Stimulated activated CD4-positive, alpha-beta T cell treated with anti-CD3 and anti-CD28 coated beads, Interleukin-4, amount 100 ng/mL, for 48 hours (primary cell): Measurements from ENCODE around the gene YIF1A.
A peak's percentile ranks its signal among the peaks of the same experiment; 100 is the strongest.
"Not testable (repeated sequence)": the region's sequence is repeated elsewhere in the genome, so short reads cannot be mapped to it uniquely, and the experiment has no call there.

ENCODE experiments used
- DNase-seq, 2 donors: peaks; one replicate each; pipeline ENCODE4 v3.0.0-alpha.2; 2020; ENCODE audit warnings: low read depth in 2 of 2

The YIF1A gene

DNA sequence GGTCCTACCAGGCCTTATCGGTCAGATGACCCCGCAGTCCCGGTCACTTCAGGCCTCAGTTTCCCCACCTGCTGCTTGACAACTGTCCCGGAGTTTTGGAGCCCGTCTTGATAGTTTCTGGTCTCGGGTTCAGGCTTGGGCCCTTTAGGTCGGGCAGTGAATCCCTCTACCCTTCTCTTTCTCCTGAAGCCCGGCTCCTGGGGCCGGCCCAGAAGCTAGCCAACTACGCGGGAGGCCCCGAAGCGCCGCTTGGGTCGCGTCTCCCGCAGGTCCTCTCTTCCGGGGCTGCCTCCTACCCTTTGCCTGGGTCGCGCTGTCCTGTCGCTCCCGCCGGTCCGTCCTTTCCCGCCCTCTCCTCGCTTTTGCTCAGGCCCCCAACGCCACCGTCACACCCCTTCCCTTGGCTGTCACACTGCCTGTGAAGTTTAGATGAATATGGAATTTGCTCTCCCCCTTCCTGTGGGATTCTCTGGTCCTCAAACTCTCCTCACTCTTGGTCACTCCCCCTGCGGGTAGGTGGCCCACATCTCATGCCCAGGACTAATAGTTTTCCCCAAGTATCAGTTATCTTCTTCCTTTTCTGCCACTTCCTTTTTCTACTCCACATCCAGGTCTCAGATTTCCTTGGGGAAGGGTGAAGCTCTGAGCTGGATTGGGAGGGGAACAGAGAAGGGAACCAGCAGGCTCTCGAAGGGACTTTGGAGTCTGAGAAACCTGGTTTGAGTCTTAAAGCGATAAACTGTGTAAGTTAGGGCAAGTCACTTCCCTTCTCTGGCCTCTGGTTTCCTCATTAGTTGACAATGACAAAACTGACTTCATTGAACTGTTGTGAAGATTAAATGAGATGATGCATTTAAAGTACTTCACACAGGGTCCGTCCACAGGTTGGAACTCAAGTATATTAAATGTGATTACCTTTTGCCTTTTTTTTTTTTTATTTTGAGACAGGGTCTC, 19.7 kb downstream of the YIF1A start:
- no peak for DNase-seq

DNA sequence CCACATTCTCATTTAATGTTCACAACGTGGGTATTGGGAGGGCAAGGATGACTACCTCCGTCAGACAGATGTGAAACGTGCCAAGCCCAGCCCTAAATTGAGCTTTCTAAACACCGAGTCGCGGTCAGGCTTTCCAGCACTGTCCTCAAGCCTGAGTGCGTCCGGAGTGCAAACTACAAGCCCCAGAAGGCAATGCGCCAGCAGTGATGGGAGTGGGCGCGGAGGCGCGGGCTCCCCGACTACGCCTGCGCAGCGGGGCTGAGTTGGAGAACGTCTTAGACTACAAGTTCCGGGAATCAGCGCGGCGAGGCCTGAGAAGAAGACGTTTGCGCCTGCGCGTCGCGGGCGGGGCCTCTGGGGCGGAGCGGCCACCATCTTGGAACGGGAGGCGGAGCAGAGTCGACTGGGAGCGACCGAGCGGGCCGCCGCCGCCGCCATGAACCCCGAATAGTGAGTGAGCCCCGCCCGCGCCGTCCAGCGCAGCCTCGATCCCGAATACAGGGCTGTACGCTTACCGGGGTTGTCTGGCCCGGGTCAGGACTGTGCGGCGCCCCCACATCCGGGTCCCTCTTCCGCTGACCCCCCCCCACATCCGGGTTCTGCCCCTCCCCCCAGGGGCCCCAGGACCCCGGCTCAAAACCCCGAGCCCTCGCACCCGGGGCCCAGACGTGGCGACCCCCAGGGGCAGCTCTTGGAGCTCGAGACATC, 20.5 kb downstream of the YIF1A start, which contains the start of gene RAB1B:
Gene RAB1B (plus strand): TSS at position 396 of the 708 bp plus-strand sequence. CDS start 41 bp downstream, at position 437.
- peak; percentile 99 for DNase-seq

DNA sequence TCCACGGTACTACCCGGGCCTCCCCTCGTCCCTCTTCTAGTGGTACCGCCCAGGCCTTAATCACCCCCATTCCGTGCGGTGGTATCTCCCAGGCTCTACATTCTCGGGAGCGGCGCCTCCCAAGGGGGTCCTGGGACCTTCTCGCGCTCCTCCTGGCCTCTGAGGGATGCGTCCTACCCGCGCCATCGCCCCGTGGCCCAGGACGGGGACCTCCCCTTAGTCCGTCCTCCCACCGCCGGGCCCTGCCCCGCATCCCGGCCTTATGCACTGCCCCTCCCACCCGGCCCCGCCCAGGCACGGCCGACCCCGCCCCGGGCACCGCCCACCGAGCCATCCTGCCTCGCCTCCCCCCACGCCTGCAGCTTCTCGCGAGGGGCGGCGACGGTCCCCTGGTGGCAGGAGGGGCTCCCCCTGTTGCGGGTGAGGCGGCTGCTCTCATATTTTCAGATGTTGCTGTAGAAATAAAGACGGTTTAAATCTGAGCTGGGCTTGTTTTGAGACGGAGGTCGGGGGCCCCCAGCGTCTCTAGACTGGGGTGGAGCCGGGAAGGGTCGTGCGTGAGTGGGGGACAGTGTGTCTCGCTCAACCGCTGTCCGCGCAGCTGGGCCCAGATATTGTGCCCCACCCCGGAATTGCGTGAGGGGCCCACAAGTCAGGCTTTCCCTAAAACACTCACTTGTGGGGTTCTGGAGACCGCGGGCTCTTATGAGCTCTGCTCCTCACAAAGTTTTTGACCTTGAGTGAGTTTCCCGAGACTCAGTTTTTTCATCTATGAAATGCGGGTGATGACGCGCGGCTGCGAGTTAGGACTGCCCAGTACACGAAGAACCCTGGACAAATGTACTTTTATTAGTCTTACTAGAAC, 21.3 kb downstream of the YIF1A start:
- DNase-seq = peak; percentile 85 to 88

- no peak for DNase-seq
These were observed 21.9 kb downstream of the YIF1A start for GRCh38 chr11:66267039-66267378.

DNA sequence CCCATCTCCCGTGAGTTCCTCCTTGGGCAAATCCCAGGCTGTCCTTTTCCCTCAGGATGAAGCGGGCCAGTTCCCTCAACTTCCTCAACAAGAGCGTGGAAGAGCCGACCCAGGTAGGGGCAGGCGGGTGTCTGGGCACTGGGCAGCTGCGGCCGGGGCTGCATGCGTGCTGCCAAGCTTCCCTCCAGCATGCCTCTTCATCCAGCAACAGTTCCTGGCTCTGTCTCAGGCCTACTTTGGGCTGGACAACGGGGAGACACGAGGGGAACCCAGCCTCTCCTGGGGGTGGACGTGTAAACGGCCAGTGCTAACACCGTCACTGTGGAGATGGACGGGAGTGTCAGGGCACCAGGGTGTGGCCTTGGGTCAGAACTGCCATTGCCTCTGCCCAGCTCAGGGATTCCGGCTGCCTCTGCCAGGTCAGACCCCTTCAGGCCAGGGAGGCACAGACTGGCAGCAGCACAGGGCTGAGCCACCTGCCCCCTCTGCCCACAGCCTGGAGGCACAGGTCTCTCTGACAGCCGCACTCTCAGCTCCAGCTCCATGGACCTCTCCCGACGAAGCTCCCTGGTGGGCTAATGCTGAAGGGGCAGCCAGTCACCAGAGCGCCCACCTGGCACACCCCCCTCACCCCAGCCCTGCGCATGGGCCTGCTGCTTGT, 22.4 kb downstream of the YIF1A start:
- DNase-seq = no peak

- DNase-seq = no peak
These were observed 23.2 kb downstream of the YIF1A start for GRCh38 chr11:66265531-66266377.

DNA sequence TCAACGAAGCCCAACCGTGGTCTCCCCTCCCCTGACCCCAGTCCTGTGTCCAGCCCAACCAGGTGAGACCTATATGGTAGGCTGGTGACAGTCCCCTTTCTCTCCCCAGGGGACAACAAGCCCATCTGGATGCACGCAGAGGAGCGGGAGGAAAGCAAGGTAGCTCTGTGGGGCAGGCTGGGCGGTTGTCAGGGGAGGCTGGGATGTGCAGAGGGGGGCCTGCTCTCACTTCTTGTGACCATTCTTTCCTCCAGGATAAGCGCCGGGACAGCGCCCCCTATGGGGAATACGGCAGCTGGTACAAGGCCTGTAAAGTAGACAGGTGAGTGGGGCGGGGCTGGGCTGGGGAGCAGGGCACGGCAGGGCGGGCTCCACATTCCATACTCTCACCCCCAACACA, 24.0 kb downstream of the YIF1A start:
- DNase-seq = peak; percentile 42 to 58

DNA sequence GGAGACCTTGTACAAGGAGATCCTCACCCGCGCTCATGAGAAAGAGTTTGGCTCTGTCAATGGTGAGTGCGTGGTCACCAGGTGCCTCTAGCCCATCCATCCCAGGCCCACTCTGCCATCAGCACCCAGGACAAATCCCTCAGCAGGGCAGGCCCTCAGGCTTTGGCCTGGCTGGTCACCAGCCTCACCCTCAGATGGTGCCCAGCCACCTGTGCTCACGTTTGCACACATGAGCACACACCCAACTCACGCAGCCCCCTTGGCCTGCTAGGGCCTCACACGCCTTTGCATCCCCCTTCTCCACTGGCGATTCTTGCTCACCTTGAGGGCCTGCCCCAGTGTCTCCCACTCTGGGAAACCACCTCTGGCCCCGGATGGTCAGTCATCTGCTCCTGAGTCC, 24.6 kb downstream of the YIF1A start:
- DNase-seq = no peak

DNA sequence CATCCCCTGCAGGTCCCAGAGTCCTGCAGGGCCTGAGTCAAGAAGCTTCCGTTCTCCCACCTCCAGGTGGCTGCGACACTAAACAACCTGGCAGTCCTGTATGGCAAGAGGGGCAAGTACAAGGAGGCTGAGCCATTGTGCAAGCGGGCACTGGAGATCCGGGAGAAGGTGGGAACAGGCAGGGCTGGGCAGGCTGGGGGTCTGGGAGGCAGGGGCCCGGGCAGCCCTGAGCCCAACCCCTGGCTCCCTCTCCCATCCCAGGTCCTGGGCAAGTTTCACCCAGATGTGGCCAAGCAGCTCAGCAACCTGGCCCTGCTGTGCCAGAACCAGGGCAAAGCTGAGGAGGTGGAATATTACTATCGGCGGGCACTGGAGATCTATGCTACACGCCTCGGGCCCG, 25.2 kb downstream of the YIF1A start:
- no peak for DNase-seq

DNA sequence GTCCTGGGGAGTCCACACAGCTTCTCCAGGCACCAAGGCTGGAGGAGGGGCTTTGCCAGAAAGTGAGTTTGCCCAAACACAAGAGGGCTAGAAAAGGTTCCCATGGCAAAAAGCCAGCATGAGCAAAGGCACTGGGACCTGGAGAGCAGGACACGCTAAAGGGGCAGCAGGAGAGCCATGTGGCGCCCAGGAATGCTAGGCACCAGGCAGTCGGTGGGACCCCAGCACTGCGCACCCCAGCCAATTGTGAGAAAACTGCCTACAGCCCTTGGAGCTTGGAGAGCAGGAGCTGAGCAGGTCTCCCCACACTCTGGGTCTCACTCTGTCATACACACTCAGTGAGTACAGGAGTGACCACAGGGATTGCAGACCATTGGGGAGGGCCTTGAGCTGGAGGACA, 25.7 kb downstream of the YIF1A start:
- DNase-seq = no peak

DNA sequence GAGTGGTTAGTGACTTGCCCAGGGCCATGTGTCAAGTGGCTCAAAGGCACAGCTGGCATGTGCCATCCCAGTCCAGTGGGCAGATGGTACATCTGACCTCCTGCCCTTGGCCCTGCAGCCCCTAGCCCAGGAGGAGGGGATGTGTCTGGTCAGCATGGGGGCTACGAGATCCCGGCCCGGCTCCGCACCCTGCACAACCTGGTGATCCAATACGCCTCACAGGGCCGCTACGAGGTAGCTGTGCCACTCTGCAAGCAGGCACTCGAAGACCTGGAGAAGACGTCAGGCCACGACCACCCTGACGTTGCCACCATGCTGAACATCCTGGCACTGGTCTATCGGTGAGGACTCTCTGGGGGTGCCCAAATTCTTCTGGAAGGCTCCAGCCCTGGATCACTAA, 26.2 kb downstream of the YIF1A start:
- DNase-seq = no peak

DNA sequence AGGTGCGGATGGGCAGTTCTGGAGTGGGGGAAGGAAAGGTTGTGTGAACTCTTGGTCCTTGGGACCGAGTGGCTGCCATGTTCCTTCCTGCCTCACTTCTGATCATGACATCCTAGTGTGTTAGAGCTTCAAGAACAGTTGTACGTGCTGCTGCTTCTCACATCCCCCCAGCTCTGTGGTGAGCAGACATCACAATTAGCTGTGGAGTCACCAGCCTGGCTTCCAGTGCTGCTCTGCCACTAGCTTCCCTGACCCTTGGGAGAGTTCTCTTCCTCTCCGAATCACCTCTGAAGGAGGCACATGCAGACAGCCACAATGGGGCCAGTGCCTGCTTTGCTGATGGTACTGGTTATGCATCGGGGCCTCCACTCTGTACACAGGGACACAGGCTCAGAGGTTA, 26.8 kb downstream of the YIF1A start:
- DNase-seq = no peak

DNA sequence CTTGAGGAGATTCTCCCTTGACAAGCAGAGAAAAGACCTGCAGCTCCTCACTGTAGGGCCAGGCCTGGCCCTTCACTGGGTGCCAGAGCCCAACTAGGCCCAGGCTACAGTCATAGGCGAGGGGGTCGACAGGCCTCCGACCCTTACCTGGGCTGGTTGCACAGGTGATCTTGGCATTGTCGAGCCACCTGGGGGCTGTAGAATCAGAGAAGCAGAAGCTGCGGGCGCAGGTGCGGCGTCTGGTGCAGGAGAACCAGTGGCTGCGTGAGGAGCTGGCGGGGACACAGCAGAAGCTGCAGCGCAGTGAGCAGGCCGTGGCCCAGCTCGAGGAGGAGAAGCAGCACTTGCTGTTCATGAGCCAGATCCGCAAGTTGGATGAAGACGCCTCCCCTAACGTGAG, 27.4 kb downstream of the YIF1A start:
- DNase-seq = no peak

GRCh38 chr11:66259956-66260355, 29.0 kb downstream of the YIF1A start:
- DNase-seq = no peak

DNA sequence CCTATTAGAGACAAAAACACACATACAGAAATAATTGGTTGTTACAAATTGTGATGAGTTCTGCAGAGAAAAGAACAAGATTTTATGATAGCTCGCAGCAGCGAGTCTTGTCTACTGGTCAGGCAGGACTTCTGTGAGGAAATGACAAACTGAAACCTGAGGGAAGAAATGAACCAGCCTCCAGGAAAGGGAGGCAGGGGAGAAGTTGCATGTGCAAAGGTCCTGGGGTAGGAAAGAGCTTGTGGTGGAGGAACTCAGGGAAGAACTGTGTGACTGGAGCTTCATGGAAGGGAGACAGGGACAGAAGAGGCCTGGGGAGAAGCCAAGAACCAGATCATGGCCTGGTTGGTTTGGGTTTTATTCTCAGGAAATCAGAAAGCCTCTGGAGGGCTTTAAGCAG, 29.7 kb downstream of the YIF1A start:
- no peak for DNase-seq

- DNase-seq = no peak
These were observed 30.5 kb downstream of the YIF1A start for GRCh38 chr11:66258473-66258893.

DNA sequence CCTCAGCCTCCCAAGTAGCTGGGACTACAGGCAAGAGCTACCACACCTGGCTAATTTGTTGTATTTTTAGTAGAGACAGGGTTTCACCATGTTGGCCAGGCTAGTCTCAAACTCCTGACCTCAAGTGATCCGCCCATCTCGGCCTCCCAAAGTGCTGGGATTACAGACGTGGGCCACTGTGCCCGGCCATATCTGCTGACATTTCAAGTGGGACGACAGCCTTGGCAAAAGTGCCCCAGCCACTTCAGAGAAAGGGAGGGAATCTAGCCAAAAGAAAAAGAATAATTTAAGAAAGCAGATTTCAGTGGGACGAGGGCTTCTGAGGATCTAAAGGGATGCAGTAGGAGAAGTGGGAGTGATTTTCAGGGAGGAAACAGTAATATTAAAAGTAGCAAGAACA, 35.9 kb downstream of the YIF1A start:
- not testable (repeated sequence) for DNase-seq

GRCh38 chr11:66251809-66252208, 37.1 kb downstream of the YIF1A start:
- DNase-seq = no peak

DNA sequence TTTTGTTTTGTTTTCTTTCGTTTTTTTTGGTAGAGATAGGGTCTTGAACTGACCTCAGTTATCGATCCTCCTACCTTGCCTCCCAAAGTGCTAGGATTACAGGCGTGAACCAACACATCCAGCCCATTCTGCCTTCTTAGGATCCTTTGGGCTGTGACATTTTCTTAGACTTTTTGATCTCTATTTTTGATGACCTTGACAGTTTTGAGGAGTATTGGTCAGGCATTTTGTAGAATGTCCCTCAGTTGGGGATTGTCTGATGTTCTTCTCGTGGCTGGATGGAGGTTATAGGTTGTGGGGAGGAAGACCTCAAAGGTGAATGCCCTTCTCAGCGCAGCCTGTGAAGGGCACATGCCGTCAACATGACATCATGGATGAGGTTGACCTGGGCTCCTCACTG, 40.0 kb downstream of the YIF1A start:
- DNase-seq = no peak

DNA sequence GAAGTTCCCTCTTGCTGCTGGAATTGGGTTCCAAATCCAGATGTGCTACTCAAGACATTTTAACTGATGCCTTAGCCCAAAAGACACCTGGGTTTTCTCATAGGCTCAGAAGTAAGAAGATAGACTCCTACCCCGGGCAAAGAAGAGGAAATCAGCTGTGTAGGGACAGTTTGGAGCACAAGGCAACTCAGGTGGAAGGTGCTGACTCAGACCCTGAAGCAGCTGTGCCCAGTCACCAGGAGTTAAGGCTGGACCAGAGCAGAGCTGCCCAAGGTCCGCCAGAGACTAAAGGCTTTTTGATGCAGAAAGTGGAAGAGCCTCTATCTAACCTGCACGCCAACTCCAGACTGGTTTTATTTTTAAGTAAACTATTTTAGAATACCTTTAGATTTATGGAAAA, 41.1 kb downstream of the YIF1A start:
- no peak for DNase-seq

DNA sequence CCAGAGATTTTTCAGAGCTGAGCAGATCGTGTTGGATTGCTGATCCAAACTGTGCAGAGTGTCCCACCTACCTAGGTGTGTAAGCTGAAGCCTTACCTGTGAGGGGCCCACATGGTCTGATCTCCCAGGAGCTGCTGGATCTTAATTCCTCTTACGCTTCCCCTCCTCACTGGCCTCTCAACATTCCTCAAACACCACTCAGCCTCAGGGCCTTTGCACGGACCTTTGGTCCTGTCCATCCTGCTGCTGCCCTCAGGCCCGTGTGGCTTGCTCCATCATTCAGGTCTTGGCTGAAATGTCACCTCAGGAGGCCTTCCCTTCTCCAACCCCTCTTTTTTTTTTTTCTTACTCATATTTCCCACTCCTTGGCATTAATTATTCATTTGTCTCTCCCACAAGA, 41.6 kb downstream of the YIF1A start:
- DNase-seq = no peak
